ENCODE results near the gene CDH13. TPM values are rescaled to one million over a fixed set of nuclear protein-coding genes. Genes with fewer than 3 reads are reported as not detected.

CDH13 gene
- total and polyA plus RNA-seq, 2 of the 8 experiments (the other 6 are each of a cell fraction or from before 2014, with no cell fraction given), result 2.3 to 2.4 TPM

GRCh38 chr16:82788225-82788624 lies 161.5 kb downstream of the CDH13 start:
- Histone ChIP-seq H3K56ac (replicated peaks; ENCODE audit: insufficient read length, low read depth, low read length) (no peak overlapping the region), H2BK20ac (ENCODE audit: low read length) (no peak overlapping the region), H3K4me2 (ENCODE audit: insufficient read depth in 1 of 2, low read depth in 2 of 2, low read length in 2 of 2) (no peak overlapping the region), H3K36me3 (ENCODE audit: control insufficient read depth in 2 of 4, insufficient read depth in 4 of 4, low read length in 3 of 4) (no peaks in the 10 kb centered on the region), H3K79me1 (ENCODE audit: low read depth, low read length) (no peaks in the 10 kb centered on the region), H3K27me3 (replicated peaks in 1 of 4; ENCODE audit: control insufficient read depth in 3 of 4, extremely low read depth in 1 of 4, insufficient read depth in 3 of 4, low read length in 3 of 4) (no peaks in the 10 kb centered on the region), H3K9me3 (ENCODE audit: insufficient read depth in 2 of 2, low read depth in 1 of 2, low read length in 1 of 2) (no peaks in the 10 kb centered on the region; a peak in 1 of 4 replicates), H3K23ac (ENCODE audit: insufficient read length) (no peak overlapping the region), H4K8ac (ENCODE audit: extremely low read depth, insufficient read depth, low read length) (no peak overlapping the region), H2BK12ac (ENCODE audit: low read depth, low read length) (no peak overlapping the region), H3K23me2 (ENCODE audit: low read depth, low read length) (no peaks in the 10 kb centered on the region), H3K18ac (ENCODE audit: extremely low read depth, low read length) (no peak overlapping the region), H4K5ac (ENCODE audit: insufficient read length, low read depth, low read length) (no peak overlapping the region), H3K27ac (ENCODE audit: low read depth, low read length) (no peak overlapping the region), H3K14ac (ENCODE audit: insufficient read length) (no peak overlapping the region), H2AFZ (ENCODE audit: low read length) (no peak overlapping the region), H3K4ac (replicated peaks; ENCODE audit: insufficient read length, low read depth, low read length) (no peak overlapping the region), H2BK15ac (ENCODE audit: low read length) (no peak overlapping the region), H2BK120ac (replicated peaks; ENCODE audit: low read depth, low read length) (no peak overlapping the region), H2BK5ac (ENCODE audit: low read depth, low read length) (no peak overlapping the region), H3K79me2 (ENCODE audit: control insufficient read depth in 1 of 2, insufficient read depth in 2 of 2, low read length in 2 of 2) (no peaks in the 10 kb centered on the region), H4K20me1 (replicated peaks in 1 of 2; ENCODE audit: control insufficient read depth in 1 of 2, insufficient read depth in 2 of 2, low read length in 2 of 2) (no peaks in the 10 kb centered on the region), H4K91ac (replicated peaks; ENCODE audit: insufficient read length, low read length) (no peak overlapping the region), H3K9ac (replicated peaks in 1 of 4; ENCODE audit: extremely low read depth in 1 of 4, low read depth in 3 of 4, low read length in 3 of 4) (no peak overlapping the region), H3K4me1 (replicated peaks in 1 of 4; ENCODE audit: control insufficient read depth in 3 of 4, insufficient read depth in 4 of 4, low read length in 3 of 4) (peaks cover 0 to 2% (median 1%) of the 10 kb centered on the region in 4 experiments; a peak in 5 of 7 replicates), H2AK5ac (ENCODE audit: low read depth, low read length) (no peak overlapping the region), H3K4me3 (ENCODE audit: extremely low read depth in 1 of 4, insufficient read depth in 2 of 4, low read depth in 3 of 4, low read length in 4 of 4) (no peak overlapping the region)
- CTCF ChIA-PET (ENCODE audit: partially characterized antibody), result interaction anchor here (1.4 to 1.6 kb wide), 3 partner anchors 16 to 332 kb away, joined by 3 to 5 read pairs (median 4); no protein-coding TSS in a partner anchor
- no peak for DNase-seq (ENCODE audit: low read depth in 1 of 2, low spot score in 2 of 2)
- no peak for FAIRE-seq
- 73% methylated on average over 7 of the region's 7 CpGs; no CpG with 5 or more reads in 1 of the 2 experiments for WGBS, 2 experiments (ENCODE audit: extremely low coverage in 1 of 2, insufficient coverage in 1 of 2, insufficient read length in 1 of 2, insufficient replicate concordance in 2 of 2, low coverage in 1 of 2, low lambda C conversion rate in 2 of 2, missing lambda C conversion rate in 1 of 2)
- POLR2A ChIA-PET (ENCODE audit: partially characterized antibody), result no interaction called here
- TF ChIP-seq SRF (IDR thresholded peaks at IDR 0.05; ENCODE audit: low read depth, low read length) (no peak), SAP30 (IDR thresholded peaks at IDR 0.05; ENCODE audit: insufficient read depth, insufficient replicate concordance, low read length) (no peak), BCL11A (IDR thresholded peaks at IDR 0.05; ENCODE audit: low read depth in 2 of 2, low read length in 2 of 2) (no peak), RXRA (IDR thresholded peaks at IDR 0.05; ENCODE audit: insufficient read depth, low read depth, low read length) (no peak), BACH1 (IDR thresholded peaks at IDR 0.05; ENCODE audit: low read length) (no peak), EZH2 (IDR thresholded peaks at IDR 0.05; ENCODE audit: low read depth, low read length, severe bottlenecking) (no peak), TEAD4 (IDR thresholded peaks at IDR 0.05; ENCODE audit: low read depth, low read length) (no peak), RNF2 (IDR thresholded peaks at IDR 0.05; ENCODE audit: borderline replicate concordance, low read depth, low read length, missing control alignments, poor library complexity, severe bottlenecking) (no peak), RFX5 (IDR thresholded peaks at IDR 0.05; ENCODE audit: borderline replicate concordance, low read depth, low read length) (no peak), TAF1 (IDR thresholded peaks at IDR 0.05; ENCODE audit: low read depth, low read length) (no peak), CBX5 (IDR thresholded peaks at IDR 0.05; ENCODE audit: low read depth, low read length) (no peak), SUZ12 (IDR thresholded peaks at IDR 0.05; ENCODE audit: low read length) (no peak)
- TF ChIP-seq, protein P1, sequence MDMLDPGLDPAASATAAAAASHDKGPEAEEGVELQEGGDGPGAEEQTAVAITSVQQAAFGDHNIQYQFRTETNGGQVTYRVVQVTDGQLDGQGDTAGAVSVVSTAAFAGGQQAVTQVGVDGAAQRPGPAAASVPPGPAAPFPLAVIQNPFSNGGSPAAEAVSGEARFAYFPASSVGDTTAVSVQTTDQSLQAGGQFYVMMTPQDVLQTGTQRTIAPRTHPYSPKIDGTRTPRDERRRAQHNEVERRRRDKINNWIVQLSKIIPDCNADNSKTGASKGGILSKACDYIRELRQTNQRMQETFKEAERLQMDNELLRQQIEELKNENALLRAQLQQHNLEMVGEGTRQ (IDR thresholded peaks at IDR 0.05; ENCODE audit: low read length), result no peak
